ENCODE data around the gene BCAR3.

DNA sequence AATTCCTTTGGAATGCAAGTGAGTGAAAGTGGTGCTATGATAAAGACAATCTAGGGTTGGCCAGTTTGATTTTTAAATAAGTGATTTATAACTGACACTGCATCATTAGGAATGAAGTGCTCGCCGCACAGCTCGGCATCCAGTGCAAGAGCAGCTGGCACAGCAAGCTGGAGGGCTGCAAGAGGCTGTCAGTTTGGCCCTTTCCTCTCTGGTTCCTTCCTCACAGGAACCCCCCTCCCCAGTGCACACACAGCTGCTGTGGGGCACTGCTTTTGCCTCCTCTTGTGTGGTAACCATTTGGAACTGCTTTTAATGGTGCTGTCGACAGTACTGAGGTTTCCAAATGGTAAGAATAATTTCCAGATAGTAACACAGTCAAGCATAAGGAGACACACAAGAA, 10.4 kb upstream of the BCAR3 start:
- TF ChIP-seq, protein P1, sequence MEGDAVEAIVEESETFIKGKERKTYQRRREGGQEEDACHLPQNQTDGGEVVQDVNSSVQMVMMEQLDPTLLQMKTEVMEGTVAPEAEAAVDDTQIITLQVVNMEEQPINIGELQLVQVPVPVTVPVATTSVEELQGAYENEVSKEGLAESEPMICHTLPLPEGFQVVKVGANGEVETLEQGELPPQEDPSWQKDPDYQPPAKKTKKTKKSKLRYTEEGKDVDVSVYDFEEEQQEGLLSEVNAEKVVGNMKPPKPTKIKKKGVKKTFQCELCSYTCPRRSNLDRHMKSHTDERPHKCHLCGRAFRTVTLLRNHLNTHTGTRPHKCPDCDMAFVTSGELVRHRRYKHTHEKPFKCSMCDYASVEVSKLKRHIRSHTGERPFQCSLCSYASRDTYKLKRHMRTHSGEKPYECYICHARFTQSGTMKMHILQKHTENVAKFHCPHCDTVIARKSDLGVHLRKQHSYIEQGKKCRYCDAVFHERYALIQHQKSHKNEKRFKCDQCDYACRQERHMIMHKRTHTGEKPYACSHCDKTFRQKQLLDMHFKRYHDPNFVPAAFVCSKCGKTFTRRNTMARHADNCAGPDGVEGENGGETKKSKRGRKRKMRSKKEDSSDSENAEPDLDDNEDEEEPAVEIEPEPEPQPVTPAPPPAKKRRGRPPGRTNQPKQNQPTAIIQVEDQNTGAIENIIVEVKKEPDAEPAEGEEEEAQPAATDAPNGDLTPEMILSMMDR (IDR thresholded peaks at IDR 0.05), result no peak
- TF ChIP-seq POLR2A (IDR thresholded peaks at IDR 0.05), result no peak

All from Peyer's patch (tissue), 4 donors.